Smooth muscle cell (in vitro differentiated cells): Measurements from ENCODE around the gene DGKQ. TPM values are rescaled to one million over a fixed set of nuclear protein-coding genes. Genes with fewer than 3 reads are reported as not detected.
A peak's percentile ranks its signal among the peaks of the same experiment; 100 is the strongest.

Experiments used
- DNase-seq: peaks from one replicate; lab custom pipeline; 2025; ENCODE audit not compliant: unreplicated experiment; lab: John Stamatoyannopoulos, UW
- H2AFZ ChIP-seq: fragments of 200-600 bp; sonication (generic); 2 replicates; pipeline ENCODE4 v1.6.0; 2016; ENCODE audit warnings: antibody characterized with exemption, low read depth, mild to moderate bottlenecking
- H3F3A ChIP-seq: fragments of 200-600 bp; sonication (generic); 2 replicates; pipeline ENCODE4 v1.6.0; 2017; ENCODE audit warnings: antibody characterized with exemption, low read depth
- H3K27ac ChIP-seq: fragments of 200-600 bp; sonication (generic); 2 replicates; pipeline ENCODE4 v1.5.1; 2016; ENCODE audit warnings: low read depth, mild to moderate bottlenecking
- H3K27me3 ChIP-seq: fragments of 200-600 bp; sonication (generic); 2 replicates; pipeline ENCODE4 v1.6.1; 2016; ENCODE audit warnings: low read depth, mild to moderate bottlenecking
- H3K36me3 ChIP-seq: fragments of 200-600 bp; sonication (generic); 2 replicates; pipeline ENCODE4 v1.5.1; 2016; ENCODE audit warnings: low read depth
- H3K4me1 ChIP-seq: fragments of 200-600 bp; sonication (generic); 2 replicates; pipeline ENCODE4 v1.5.1; 2016; ENCODE audit warnings: low read depth
- H3K4me2 ChIP-seq: fragments of 200-600 bp; sonication (generic); 2 replicates; pipeline ENCODE4 v1.6.0; 2016; ENCODE audit warnings: mild to moderate bottlenecking
- H3K4me3 ChIP-seq: fragments of 200-600 bp; sonication (generic); 2 replicates; pipeline ENCODE4 v1.5.1; 2016; ENCODE audit warnings: mild to moderate bottlenecking
- H3K79me2 ChIP-seq: fragments of 200-600 bp; sonication (generic); 2 replicates; pipeline ENCODE4 v1.6.0; 2016; ENCODE audit warnings: low read depth, mild to moderate bottlenecking
- H3K9ac ChIP-seq: fragments of 200-600 bp; sonication (generic); 2 replicates; pipeline ENCODE4 v1.6.0; 2016; ENCODE audit warnings: low read depth
- H3K9me3 ChIP-seq: fragments of 200-600 bp; sonication (generic); replicated peaks from 2 replicates; pipeline ENCODE4 v1.5.1; 2016; ENCODE audit warnings: low read depth
- H4K20me1 ChIP-seq: fragments of 200-600 bp; sonication (generic); 2 replicates; pipeline ENCODE4 v1.6.0; 2016; ENCODE audit warnings: low read depth
- CTCF ChIP-seq: fragments of 200-600 bp; sonication (generic); IDR thresholded peaks from 2 replicates; pipeline ENCODE4 v1.5.1; 2017; ENCODE audit warnings: borderline replicate concordance, mild to moderate bottlenecking, antibody characterized with exemption; ENCODE audit not compliant: insufficient read depth, poor library complexity, severe bottlenecking
- WGBS: methylation state at CpG from one replicate; pipeline ENCODE4 v1.1.7; 2016; ENCODE audit warnings: low lambda C conversion rate; 5-methylcytosine and 5-hydroxymethylcytosine counted together
- polyA plus RNA-seq: library from polyadenylated mRNA; unstranded; fragments of >200 nt; fragmentation: Nextera tagmentation; extraction: Ambion mirVana; gene quantifications from 2 replicates; pipeline ENCODE4 v1.2.1, GENCODE V29; 2016
- total RNA-seq: library from RNA; depleted of rRNA; stranded (reverse); fragments of >200 nt; gene quantifications from 2 replicates; pipeline ENCODE4 v1.2.3, GENCODE V29; 2014

Gene DGKQ
- total and polyA plus RNA-seq, 2 experiments from 2014 or later: 4.2 to 16.2 TPM

GRCh38 chr4:971666-972500 is 1.5 kb downstream of the DGKQ start:
- peak overlapping the region; percentile 100 for H3K4me2 ChIP-seq
- H3K9ac ChIP-seq: no peak overlapping the region
- H3K9me3 ChIP-seq: no peaks in the 10 kb centered on the region
- no peak overlapping the region for H2AFZ ChIP-seq
- no peak for DNase-seq
- no peaks in the 10 kb centered on the region for H3K36me3 ChIP-seq
- peaks cover 7% of the 10 kb centered on the region for H3K79me2 ChIP-seq
- no peaks in the 10 kb centered on the region for H3F3A ChIP-seq
- TF ChIP-seq CTCF: no peak
- no peak overlapping the region for H3K27ac ChIP-seq
- H3K4me3 ChIP-seq: peak overlapping the region; percentile 85
- H4K20me1 ChIP-seq: peaks cover 44% of the 10 kb centered on the region
- 90% methylated on average over 21 of the region's 24 CpGs for WGBS
- peaks cover 5% of the 10 kb centered on the region for H3K4me1 ChIP-seq
- peaks cover 5% of the 10 kb centered on the region for H3K27me3 ChIP-seq

- 91% methylated on average over 17 of the region's 17 CpGs for WGBS
- no peaks in the 10 kb centered on the region for H3K36me3 ChIP-seq
- peaks cover 5% of the 10 kb centered on the region for H3K27me3 ChIP-seq
- peaks cover 7% of the 10 kb centered on the region for H3K79me2 ChIP-seq
- no peaks in the 10 kb centered on the region for H3K9me3 ChIP-seq
- no peak for TF ChIP-seq CTCF
- H3K9ac ChIP-seq: no peak overlapping the region
- H3K4me2 ChIP-seq: no peak overlapping the region
- H4K20me1 ChIP-seq: peaks cover 44% of the 10 kb centered on the region
- H3K4me3 ChIP-seq: no peak overlapping the region
- H3K27ac ChIP-seq: no peak overlapping the region
- no peaks in the 10 kb centered on the region for H3F3A ChIP-seq
- H3K4me1 ChIP-seq: peaks cover 5% of the 10 kb centered on the region
- DNase-seq: no peak
- no peak overlapping the region for H2AFZ ChIP-seq
Observed at GRCh38 chr4:970854-971520, 2.4 kb downstream of the DGKQ start.

GRCh38 chr4:970046-970745 is 3.2 kb downstream of the DGKQ start:
- peaks cover 5% of the 10 kb centered on the region for H3K27me3 ChIP-seq
- 93% methylated on average over 25 of the region's 25 CpGs for WGBS

More at GRCh38 chr4:970046-970745, 3.2 kb downstream of the DGKQ start:
- H4K20me1 ChIP-seq: peaks cover 44% of the 10 kb centered on the region
- H3K27ac ChIP-seq: no peak overlapping the region
- H3K9ac ChIP-seq: no peak overlapping the region
- H3K9me3 ChIP-seq: no peaks in the 10 kb centered on the region
- no peak for TF ChIP-seq CTCF
- H3K4me1 ChIP-seq: peaks cover 5% of the 10 kb centered on the region
- H3K4me3 ChIP-seq: no peak overlapping the region
- H2AFZ ChIP-seq: no peak overlapping the region
- no peak for DNase-seq
- H3K36me3 ChIP-seq: no peaks in the 10 kb centered on the region
- no peaks in the 10 kb centered on the region for H3F3A ChIP-seq
- no peak overlapping the region for H3K4me2 ChIP-seq
- peaks cover 7% of the 10 kb centered on the region for H3K79me2 ChIP-seq
